Naive B cell (primary cell): ENCODE data around the gene CCDC149. TPM values are rescaled to one million over a fixed set of nuclear protein-coding genes. Genes with fewer than 3 reads are reported as not detected.

Experiments
- ATAC-seq, 2 donors: fragments of 150-1000 bp; cut with Tn5 transposase; 2 replicates each; pipeline ENCODE4 v1.10.0; 2021; ENCODE audit warnings: low read depth in 2 of 2, mild to moderate bottlenecking in 2 of 2, moderate library complexity in 2 of 2
- DNase-seq: peaks from one replicate; pipeline ENCODE4 v3.0.0; 2022
- H3K27ac Mint-ChIP-seq, 6 donors: one replicate each; pipeline ENCODE4 v1.8.0; 2020 to 2022; ENCODE audit warnings: mild to moderate bottlenecking in 6 of 6, mixed read lengths in 6 of 6, moderate library complexity in 5 of 6, inconsistent platforms in 2 of 6
- H3K27me3 Mint-ChIP-seq, 3 donors: one replicate each; pipeline ENCODE4 v1.8.0; 2021 to 2022; ENCODE audit warnings: mixed read lengths in 3 of 3, mild to moderate bottlenecking in 1 of 3
- H3K36me3 Mint-ChIP-seq, 2 donors: one replicate each; pipeline ENCODE4 v1.8.0; 2020 to 2022; ENCODE audit warnings: mixed read lengths in 2 of 2, inconsistent platforms in 1 of 2, mild to moderate bottlenecking in 1 of 2
- H3K4me1 Mint-ChIP-seq, 3 donors: one replicate each; pipeline ENCODE4 v1.8.0; 2020 to 2022; ENCODE audit warnings: mixed read lengths in 3 of 3, inconsistent platforms in 1 of 3, mild to moderate bottlenecking in 1 of 3, moderate library complexity in 1 of 3
- H3K4me3 Mint-ChIP-seq, 8 donors: one replicate each; pipeline ENCODE4 v1.8.0; 2020 to 2022; ENCODE audit warnings: mild to moderate bottlenecking in 8 of 8, mixed read lengths in 8 of 8, moderate library complexity in 8 of 8, inconsistent platforms in 2 of 8
- H3K9me3 Mint-ChIP-seq, 7 donors: one replicate each; pipeline ENCODE4 v1.8.0; 2020 to 2022; ENCODE audit warnings: mixed read lengths in 7 of 7, mild to moderate bottlenecking in 5 of 7, inconsistent platforms in 2 of 7, moderate library complexity in 1 of 7
- polyA plus RNA-seq, 6 donors: library from polyadenylated mRNA; unstranded; fragments of 300-500 nt; fragmentation: Illumina TruSeq; gene quantifications; one replicate each; pipeline ENCODE4 v1.2.3, GENCODE V29; 2021; ENCODE audit warnings: low read depth in 6 of 6

CCDC149 gene
- polyA plus RNA-seq, 6 donors from 2014 or later = not detected

DNA sequence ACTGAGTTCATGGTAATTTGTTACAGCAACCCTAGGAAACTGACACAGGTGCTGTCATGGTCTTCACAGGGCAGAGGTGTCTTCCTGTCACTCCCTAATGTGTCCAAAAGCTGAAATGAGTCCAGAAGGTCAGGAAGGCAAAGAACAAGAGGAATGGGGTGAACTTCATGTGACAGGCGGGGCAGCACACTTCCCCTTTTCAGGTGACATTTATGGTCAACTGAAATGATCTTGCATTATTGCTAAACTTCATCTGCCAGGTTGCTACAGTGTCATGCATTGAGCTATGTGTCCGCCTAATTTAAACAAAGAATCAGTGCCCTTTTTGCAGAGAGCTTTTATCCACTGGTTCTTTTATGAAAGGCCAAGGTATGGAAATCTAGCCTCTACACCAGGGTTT, 15.9 kb upstream of the CCDC149 start:
- no peak for DNase-seq
- peaks cover 0 to 10% (median 0%) of the 10 kb centered on the region in 7 donors for H3K9me3 Mint-ChIP-seq
- no peak overlapping the region for H3K27ac Mint-ChIP-seq
- ATAC-seq = no peak
- no peaks in the 10 kb centered on the region for H3K4me1 Mint-ChIP-seq
- H3K36me3 Mint-ChIP-seq = no peaks in the 10 kb centered on the region
- peaks cover 7 to 16% (median 10%) of the 10 kb centered on the region in 3 donors for H3K27me3 Mint-ChIP-seq
- H3K4me3 Mint-ChIP-seq = no peak overlapping the region

DNA sequence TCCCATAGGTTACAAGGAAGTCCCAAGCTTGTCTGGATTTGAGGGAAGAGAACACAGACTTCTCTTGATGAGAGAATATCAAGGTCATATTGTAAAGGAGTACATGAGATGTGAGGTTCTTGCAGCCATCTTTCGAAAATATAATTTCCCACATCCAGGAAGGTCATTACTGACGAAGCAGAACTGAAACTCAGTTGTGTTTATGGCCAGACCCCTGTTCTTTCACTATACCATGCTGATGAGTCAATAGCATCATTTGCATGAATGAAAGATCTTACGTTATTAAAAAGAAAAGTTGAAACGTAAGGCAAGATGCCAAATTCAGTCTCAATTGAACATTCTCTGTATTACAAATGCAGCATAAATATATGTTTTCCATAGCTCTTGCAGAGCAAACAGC, 14.2 kb upstream of the CCDC149 start:
- Mint-ChIP-seq H3K27ac (no peak overlapping the region), H3K9me3 (peaks cover 0 to 6% (median 2%) of the 10 kb centered on the region in 7 donors), H3K4me1 (no peaks in the 10 kb centered on the region), H3K4me3 (no peak overlapping the region), H3K36me3 (no peaks in the 10 kb centered on the region), H3K27me3 (peaks cover 5 to 16% (median 7%) of the 10 kb centered on the region in 3 donors)
- ATAC-seq (no peak), DNase-seq (no peak)

DNA sequence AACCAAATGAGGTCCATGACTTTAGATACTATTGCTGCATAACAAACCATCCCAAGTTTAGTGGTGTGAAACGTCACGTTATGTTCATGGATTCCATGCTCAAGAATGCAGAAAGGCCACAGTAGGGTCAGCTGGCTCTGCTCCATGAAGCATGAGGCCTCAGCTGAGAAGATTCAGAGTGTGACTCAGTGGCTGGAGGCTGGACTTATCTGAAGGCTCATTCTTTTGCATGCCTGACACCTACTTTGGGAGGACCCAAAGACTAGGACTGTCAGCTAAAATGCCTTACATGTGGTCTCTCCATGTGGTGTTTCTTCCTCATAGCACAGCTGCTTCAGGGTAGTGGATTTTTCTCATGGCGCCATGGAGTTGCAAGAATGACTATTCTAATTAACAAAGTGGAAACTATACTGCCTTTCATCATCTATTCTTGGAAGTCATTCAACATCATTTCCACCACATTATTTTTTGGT, 11.5 kb upstream of the CCDC149 start:
- DNase-seq = no peak
- Mint-ChIP-seq H3K4me1 (no peaks in the 10 kb centered on the region), H3K27me3 (peaks cover 5 to 16% (median 7%) of the 10 kb centered on the region in 3 donors), H3K4me3 (no peak overlapping the region), H3K27ac (no peak overlapping the region), H3K9me3 (peaks cover 0 to 7% (median 2%) of the 10 kb centered on the region in 7 donors), H3K36me3 (no peaks in the 10 kb centered on the region)
- no peak for ATAC-seq

DNA sequence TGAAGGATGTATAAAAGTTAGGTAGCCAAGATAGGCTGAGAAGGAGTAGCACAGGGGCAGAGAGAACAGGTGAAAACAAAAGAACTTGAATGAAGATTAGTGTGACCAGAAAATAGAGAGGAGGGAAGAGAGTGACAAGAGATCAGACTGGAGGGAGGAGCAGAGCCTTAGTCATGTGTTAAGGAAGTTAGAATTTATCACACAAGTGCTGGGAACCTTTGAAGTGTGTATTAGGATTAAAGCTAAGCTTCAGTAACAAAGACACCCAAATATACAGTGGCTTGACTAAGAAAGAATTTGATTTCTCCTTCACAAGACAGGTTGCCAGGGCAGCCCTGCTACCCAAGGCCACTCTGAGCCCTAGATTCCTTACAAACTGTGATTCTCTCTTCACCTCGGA, 10.7 kb upstream of the CCDC149 start:
- ATAC-seq = no peak
- peaks cover 2 to 13% (median 5%) of the 10 kb centered on the region in 3 donors for H3K27me3 Mint-ChIP-seq
- H3K27ac Mint-ChIP-seq = no peak overlapping the region
- no peaks in the 10 kb centered on the region for H3K4me1 Mint-ChIP-seq
- no peaks in the 10 kb centered on the region for H3K36me3 Mint-ChIP-seq
- peaks cover 0 to 9% (median 3%) of the 10 kb centered on the region in 7 donors for H3K9me3 Mint-ChIP-seq
- DNase-seq = no peak
- no peak overlapping the region for H3K4me3 Mint-ChIP-seq

DNA sequence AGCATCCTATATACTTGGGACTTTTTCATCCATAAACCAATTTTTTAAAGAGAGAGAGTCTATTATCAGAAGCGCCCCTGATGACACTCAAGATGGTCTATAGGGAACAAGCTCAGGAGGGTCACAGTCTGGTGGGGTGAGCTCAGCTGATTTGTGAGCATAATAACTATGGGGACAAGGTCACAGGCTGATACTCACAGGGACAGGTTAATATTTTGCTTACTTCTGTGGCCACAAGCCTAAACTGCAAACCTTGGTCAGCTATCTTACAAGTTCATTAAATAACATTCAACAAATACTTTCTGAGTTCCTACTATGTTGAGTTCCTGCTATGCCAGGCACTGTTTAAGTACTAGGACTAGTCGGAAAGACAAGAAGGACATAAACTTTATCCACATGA, 10.2 kb upstream of the CCDC149 start:
- H3K4me1 Mint-ChIP-seq = no peaks in the 10 kb centered on the region
- no peak for ATAC-seq
- no peak for DNase-seq
- H3K27ac Mint-ChIP-seq = no peak overlapping the region
- no peak overlapping the region for H3K4me3 Mint-ChIP-seq
- H3K9me3 Mint-ChIP-seq = peaks cover 0 to 9% (median 3%) of the 10 kb centered on the region in 7 donors
- peaks cover 5 to 11% (median 5%) of the 10 kb centered on the region in 3 donors for H3K27me3 Mint-ChIP-seq
- H3K36me3 Mint-ChIP-seq = no peaks in the 10 kb centered on the region

DNA sequence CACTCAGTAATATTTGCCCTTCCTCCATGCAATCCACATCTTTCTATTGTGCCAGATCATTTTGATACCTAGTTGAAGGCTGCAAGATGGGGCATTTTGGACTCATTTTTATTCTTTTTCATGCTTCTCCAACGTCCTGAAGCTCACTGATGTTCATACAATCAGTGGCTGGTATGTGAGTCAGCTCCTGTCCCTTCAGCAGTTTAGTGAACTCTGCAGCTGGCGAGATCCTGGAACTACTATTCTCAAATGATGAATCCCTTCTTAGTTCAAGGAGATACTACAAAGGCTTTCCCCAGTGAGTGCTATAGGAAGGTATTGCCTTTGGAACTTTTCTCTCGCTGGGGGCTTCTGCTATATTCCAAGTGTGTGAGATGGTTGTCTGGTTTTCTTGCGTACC, 9.6 kb upstream of the CCDC149 start:
- no peak for ATAC-seq
- Mint-ChIP-seq H3K4me3 (no peak overlapping the region), H3K4me1 (no peaks in the 10 kb centered on the region), H3K9me3 (peaks cover 0 to 6% (median 3%) of the 10 kb centered on the region in 7 donors), H3K36me3 (no peaks in the 10 kb centered on the region), H3K27me3 (peaks cover 5 to 12% (median 11%) of the 10 kb centered on the region in 3 donors), H3K27ac (no peak overlapping the region)
- DNase-seq = no peak

DNA sequence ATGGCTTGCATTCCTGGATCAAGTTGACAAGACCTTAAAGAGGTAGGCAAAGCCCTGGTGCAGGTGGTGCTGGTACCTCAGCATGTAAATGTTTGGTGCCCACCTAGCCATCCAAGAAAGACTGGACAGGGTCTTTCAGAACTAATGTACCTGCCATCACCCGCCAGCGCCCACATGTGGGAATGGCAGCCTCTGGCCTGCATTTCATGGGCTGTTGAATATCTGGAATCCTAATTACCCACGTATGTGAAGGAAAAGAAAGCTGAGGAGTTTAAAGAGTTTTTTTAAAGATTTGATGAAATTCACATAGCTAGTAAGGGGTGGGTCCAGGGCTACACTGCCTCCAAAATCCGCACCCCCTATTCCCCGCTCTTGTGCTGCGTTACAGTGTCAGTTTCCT, 8.6 kb upstream of the CCDC149 start:
- Mint-ChIP-seq H3K9me3 (peaks cover 0 to 6% (median 3%) of the 10 kb centered on the region in 7 donors), H3K4me1 (no peaks in the 10 kb centered on the region), H3K27me3 (peaks cover 5 to 19% (median 18%) of the 10 kb centered on the region in 3 donors), H3K36me3 (no peaks in the 10 kb centered on the region), H3K27ac (no peak overlapping the region), H3K4me3 (no peak overlapping the region)
- DNase-seq (no peak), ATAC-seq (no peak)

DNA sequence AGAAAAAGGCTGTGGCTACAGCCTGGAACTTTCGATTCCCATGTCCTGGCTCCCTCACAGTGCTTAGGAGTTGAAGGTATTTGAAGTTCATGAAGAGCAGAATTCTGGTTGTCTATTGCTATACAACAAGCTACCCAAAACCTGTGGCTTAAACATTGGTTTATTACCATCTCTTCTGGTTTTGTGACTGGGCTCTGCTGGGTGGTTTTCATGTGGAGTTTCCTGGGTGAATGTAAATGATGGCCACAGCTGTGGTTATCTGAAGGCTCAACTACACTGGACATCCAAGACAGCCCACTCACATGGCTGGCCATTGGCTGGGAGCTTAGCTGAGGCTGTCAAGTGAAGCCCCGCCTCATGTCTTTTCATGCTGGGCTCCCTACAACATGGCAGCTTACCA, 7.2 kb upstream of the CCDC149 start:
- Mint-ChIP-seq H3K4me3 (no peak overlapping the region), H3K27me3 (peaks cover 5 to 23% (median 19%) of the 10 kb centered on the region in 3 donors), H3K9me3 (peaks cover 0 to 6% (median 3%) of the 10 kb centered on the region in 7 donors), H3K4me1 (no peaks in the 10 kb centered on the region), H3K36me3 (no peaks in the 10 kb centered on the region), H3K27ac (no peak overlapping the region)
- no peak for DNase-seq
- no peak for ATAC-seq

DNA sequence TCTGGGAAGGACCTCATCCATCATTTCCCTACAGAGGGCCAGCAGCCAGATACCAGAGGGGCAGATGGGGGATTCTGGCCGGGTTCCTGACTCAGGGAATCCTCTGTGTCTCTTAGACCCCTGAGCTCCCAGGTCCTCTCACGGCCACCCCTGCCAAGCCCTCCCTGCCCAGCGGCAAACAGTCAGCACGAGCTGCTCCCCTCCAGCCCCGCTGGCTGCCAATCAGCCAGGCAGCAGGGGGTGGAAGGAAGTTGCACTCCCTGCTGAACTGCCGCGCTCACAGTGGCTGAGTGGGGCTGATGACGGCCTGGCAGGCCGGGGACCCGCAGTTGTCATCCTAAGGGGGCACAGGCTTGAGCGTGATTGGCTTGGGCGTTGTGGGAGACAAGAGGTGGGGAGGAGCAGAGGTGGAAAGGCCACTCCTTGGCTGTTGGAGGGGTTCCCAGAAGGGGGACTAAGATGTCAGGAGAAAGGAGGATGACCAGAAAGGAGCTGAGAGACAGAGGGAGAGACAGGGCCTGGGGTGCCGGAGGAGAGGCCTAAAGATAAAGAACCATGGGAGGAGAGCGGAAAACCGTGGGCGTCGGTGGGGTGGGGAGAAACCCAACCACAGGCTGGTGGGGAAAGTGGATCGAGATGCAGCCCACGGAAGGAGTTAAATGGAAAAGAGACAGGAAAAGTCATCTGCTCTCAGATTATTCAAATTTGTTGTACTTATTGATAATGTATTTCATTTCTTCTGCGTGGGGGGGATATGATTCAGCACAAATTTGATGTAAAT, 4.4 kb upstream of the CCDC149 start:
- ATAC-seq (no peak), DNase-seq (no peak)
- peaks cover 17 to 37% (median 31%) of the 10 kb centered on the region in 3 donors for H3K27me3 Mint-ChIP-seq
- H3K4me3 Mint-ChIP-seq = no peak overlapping the region
- peaks cover 1 to 6% (median 4%) of the 10 kb centered on the region in 3 donors for H3K4me1 Mint-ChIP-seq
- H3K27ac Mint-ChIP-seq = no peak overlapping the region
- peaks cover 0 to 1% of the 10 kb centered on the region in 2 donors for H3K36me3 Mint-ChIP-seq
- H3K9me3 Mint-ChIP-seq = peaks cover 0 to 8% (median 2%) of the 10 kb centered on the region in 7 donors

DNA sequence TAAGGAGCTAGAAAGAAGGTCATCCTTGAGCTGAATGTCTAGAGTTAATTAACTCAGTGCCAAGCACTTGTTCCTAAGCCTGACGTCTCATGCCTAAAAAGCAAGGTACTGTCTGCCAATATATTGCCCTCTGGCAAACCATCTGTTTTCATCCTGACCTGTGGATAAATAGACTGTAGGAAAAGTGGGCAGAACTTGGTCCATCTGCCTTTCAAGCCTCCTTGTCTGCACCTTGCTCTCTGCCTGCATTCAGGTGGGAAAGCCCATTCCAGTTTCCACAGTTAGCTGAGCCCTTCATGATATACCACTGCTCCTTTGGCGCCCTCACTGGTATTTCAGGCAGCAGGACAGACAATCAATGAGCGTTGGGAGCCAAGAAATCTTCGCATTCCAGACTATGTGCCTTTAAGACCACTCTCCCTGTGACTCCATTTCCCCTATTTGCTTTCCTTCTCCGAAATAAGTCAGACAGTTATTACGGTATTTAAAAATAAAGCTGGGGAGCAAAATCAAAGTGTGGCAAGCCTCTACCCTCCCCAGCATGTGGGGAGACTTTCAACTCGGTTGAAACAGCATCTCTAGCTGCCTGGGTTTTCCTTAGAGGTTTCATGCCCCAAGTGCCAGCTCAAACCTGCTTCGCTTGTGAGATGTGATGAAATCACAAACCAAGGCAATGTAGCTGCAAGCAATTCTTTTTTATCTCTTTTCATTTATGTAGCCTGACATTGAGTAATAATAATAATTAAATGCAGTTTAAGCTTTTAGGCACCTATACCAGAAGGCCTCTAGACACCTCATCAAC, 2.5 kb upstream of the CCDC149 start:
- Mint-ChIP-seq H3K27ac (no peak overlapping the region), H3K27me3 (peaks cover 28 to 53% (median 47%) of the 10 kb centered on the region in 3 donors)

DNA sequence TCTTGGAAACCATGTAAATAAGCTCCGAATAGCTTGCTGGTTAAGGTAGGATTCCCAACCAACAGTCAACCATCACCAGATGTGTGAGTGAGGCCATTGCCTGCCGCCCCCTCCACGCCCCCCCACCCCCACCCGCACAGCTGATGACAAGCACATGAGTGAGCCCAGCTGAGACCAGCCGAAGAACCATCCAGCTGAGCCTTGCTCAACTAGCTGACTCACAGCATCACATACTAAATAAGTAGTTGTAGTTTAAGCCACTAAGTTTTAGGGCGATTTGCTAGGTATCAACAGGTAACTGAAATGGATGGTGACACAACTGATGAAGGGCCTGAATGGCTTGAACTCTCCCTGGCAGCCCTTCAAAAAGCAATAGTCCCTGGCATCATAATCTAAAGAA, 1.6 kb upstream of the CCDC149 start:
- Mint-ChIP-seq H3K4me3 (no peak overlapping the region), H3K9me3 (peaks cover 2 to 20% (median 8%) of the 10 kb centered on the region in 7 donors), H3K4me1 (peaks cover 4 to 6% (median 6%) of the 10 kb centered on the region in 3 donors), H3K27me3 (peaks cover 33 to 54% (median 53%) of the 10 kb centered on the region in 3 donors), H3K27ac (no peak overlapping the region), H3K36me3 (peaks cover 5 to 27% of the 10 kb centered on the region in 2 donors)
- ATAC-seq (no peak), DNase-seq (no peak)

More for the DNA sequence above, 2.5 kb upstream of the CCDC149 start:
- no peak for DNase-seq
- H3K9me3 Mint-ChIP-seq = peaks cover 0 to 12% (median 6%) of the 10 kb centered on the region in 7 donors
- H3K36me3 Mint-ChIP-seq = peaks cover 0 to 19% of the 10 kb centered on the region in 2 donors
- H3K4me1 Mint-ChIP-seq = peaks cover 4 to 6% (median 6%) of the 10 kb centered on the region in 3 donors
- ATAC-seq = no peak
- H3K4me3 Mint-ChIP-seq = no peak overlapping the region

DNA sequence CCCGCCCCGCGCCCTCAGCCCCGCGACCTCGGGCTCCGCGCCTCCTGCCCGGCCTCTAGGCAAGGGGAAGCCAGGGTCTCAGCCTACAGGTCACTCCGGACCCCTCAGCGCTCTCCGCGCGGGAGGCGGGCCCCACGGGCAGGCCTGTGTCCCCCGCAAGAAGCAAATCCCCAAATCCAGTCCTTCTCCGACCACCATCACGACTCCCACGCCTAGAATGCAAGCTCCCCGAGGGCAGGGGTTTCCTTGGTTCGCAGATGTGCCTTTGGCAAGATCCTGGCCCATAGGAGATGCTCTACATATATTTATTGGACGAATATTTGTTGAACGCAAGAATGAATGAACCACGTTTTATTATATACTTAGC, 260 bp upstream of the CCDC149 start:
- Mint-ChIP-seq H3K9me3 (peaks cover 2 to 25% (median 8%) of the 10 kb centered on the region in 7 donors), H3K27ac (no peak overlapping the region), H3K27me3 (peaks cover 31 to 51% (median 50%) of the 10 kb centered on the region in 3 donors), H3K4me1 (peaks cover 4 to 6% (median 6%) of the 10 kb centered on the region in 3 donors), H3K4me3 (peak overlapping the region in 6 of 8 donors; percentile 50 to 79 (median 56)), H3K36me3 (peaks cover 5 to 29% of the 10 kb centered on the region in 2 donors)
- ATAC-seq (no peak), DNase-seq (no peak)

DNA sequence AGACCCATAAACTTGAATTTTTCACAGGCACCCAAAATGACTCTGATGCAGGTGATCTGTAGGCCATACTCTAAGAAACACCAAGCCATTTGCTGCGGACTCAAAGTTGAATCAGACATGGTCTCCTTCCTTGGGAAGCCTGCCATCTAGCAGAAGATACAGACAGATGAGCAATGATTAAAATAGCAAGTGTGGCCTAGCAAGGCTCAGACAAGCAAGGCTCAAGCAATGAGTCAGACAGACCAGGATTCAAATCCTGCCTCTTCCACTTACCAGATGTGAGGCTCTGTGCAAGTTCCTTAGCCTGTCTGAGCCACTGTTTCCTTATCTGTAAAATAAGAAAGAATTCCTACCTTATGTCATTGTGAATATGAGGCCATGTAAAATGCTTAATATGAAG, 2.3 kb downstream of the CCDC149 start:
- Mint-ChIP-seq H3K9me3 (peaks cover 2 to 25% (median 13%) of the 10 kb centered on the region in 7 donors), H3K36me3 (peaks cover 5 to 29% of the 10 kb centered on the region in 2 donors), H3K27me3 (peaks cover 30 to 39% (median 31%) of the 10 kb centered on the region in 3 donors), H3K4me1 (peaks cover 4 to 6% (median 6%) of the 10 kb centered on the region in 3 donors), H3K4me3 (no peak overlapping the region), H3K27ac (no peak overlapping the region)
- DNase-seq (no peak), ATAC-seq (no peak)
